Endometrium (tissue), 2 donors: ENCODE measurements around the gene FAM25G.

Source experiments
- FAIRE-seq: peaks from 2 replicates; lab custom pipeline; 2012; peaks lifted over from hg19 to GRCh38; lab: Jason Lieb, UNC
- donor health status: control.
- donor health status: control.

The FAM25G gene

DNA sequence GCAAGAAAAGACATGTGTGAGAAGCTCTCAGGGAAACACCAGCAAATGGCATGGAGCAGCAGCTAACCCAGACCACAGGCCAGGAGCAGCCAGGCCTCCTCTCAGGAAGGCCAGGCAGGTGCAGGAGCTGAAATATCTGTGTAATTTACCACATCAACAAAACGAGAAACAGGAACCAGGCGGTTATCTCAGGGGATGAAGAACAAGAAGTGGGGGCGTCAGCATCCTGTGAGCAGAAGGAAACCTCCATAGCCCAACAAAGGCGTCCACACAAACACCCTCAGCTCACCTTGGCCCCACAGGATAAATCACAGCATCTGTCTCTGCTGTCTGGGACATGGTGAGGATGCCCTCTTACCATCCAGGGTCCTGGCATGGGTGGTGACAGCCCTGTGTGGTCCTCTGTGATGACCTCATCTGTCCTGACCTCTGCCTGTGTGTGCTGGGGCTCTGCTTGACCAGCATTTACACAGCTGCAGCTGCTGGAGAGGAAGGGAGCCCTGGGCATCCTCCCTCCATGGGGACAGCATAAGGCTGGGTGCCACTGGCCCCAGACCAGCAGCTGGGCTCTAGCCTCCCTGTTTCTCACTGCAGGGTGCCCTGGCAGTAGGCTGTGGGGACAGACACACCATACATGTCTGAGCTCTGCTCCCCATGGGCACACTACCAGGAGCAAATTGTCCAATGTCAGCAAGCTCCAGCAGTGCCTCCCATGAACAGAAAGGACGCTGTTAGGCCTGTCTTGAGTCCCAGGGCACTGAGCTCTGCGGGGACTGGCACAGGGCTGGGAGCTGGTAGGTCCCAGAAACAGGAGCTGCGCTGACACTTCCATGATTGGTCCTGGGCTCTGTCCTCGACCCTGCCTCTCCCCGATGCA lies 42.2 kb downstream of the FAM25G start:
- FAIRE-seq, result no peak

DNA sequence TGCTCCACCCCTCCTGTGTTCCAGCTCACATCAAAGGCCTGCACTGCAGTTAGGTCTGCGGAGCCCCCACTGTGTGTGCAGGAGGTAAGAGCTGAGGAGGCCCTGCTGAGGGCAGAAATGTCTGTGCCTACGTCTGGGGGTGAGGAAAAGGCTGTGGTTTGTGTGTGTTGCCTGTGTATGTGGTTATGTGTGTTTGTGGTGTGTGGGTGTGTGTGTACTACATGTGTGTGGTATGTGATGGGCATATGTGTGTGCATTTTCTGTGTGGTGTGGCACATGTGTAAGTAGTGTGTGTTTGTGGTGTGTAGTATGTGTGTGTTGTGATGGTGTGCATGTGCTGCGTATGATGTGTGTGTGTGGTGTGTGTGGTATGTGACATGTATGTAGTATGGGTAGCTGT lies 43.8 kb downstream of the FAM25G start:
- no peak for FAIRE-seq

DNA sequence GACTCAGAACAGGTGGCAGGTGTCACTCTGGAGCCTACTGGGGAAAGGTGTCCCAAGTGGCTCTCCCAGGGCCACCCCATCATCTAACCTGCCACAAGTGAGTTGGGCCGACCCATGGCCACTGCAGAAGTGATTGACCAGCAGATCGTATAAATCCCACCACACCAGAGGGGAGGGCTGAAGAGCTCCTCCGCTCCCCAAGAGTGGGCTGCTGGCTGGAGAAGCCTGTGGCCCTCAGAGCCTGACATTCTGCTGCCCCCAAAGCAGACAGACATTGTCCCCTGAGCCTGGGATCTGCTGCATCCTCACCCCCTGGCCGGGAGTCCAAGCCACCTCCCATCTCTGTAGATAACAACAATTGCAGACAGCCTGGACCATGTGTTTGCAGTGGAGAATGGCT lies 44.3 kb downstream of the FAM25G start:
- FAIRE-seq, result no peak

DNA sequence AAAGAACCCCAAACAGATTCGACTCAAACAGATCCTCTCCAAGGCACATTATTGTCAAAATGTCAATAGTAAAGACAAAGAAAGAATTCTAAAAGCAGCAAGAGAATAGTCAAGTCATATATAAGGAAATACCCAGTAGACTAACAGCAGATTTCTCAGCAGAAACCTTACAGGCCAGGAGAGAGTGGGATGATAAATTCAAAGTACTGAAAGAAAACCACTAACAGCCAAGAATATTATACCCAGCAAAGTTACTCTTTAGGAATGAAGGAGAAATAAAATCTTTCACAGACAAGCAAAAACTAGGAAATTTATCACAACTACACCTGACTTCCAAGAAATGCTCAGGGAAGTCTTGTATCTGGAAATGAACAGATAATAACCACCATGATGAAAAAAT lies 45.8 kb downstream of the FAM25G start:
- FAIRE-seq, result no peak

DNA sequence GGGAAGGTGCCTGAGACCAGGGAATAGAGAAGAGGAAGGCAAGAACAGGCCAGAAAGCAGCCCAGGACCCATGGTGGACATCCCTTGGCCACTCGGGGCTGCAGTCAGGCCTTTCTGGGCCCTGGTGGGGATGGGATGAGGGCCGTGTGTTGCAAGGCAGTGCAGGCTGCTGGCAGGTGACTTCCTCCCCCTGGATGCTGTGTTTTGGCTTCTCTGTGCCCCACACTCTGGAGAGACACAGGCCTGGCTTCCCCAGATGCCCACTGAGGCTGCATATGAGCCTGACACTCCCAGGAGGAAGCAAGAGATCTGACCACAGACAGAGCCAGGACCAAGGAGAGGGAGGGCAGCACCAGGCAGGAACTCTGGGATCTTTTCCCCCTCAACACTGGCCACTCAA lies 47.5 kb downstream of the FAM25G start:
- no peak for FAIRE-seq

DNA sequence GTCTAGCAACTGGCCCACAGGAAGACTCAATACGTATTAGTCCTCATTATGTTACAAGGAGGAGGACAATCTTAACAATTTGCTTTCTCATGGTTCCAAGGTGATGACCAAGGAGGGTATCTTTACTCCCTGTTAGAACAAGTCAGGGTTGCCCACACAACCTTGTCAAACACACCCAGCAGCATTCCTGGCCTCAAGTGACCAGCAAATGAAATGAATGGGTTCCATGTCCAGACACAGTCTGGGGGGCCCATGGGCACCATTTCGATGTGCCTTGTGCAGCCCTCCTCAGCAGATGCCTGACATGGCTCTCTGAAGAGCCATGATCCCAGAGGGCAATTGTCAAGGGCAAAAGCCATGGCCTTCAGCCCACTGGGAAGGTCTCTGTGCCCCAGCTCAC lies 48.4 kb downstream of the FAM25G start:
- no peak for FAIRE-seq

DNA sequence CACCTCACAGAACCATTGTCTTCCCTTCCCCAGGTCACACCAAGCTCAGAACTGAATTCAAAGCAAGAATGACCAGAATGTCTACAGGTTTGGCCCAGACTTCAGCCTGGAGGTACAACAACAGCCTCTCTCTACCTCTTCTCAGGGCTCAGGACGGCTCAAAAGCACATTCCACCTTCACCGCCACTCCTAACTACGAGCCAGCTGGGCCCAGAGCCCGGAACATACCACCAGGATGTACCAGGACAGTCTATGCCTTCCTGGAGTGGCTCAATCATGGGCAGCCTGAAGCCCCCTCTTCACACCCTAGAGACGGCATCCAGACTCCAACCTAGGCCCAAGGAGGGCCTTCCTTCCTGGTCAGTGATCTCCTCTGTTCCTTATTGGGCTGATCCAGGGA lies 49.1 kb downstream of the FAM25G start:
- FAIRE-seq, result no peak

DNA sequence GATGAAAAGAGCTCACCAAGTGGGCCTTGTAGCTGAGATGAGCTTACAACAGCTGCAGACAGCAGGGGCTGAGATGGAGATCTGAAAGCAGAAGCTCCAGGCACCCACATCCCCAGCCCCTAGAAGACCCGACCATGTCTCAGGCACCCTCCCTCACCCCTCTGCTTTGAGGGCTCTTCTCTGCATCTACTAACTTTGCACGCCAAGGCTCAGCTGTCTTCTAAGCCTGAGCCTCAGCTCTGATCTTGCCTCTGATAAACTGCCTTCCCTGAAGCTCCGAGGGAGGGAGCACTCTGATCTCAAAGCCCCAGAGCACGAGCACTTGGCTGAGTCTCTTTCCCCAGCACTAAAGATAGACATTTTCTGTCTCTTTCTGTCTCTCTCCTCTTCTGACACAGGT lies 49.6 kb downstream of the FAM25G start:
- FAIRE-seq, result no peak

DNA sequence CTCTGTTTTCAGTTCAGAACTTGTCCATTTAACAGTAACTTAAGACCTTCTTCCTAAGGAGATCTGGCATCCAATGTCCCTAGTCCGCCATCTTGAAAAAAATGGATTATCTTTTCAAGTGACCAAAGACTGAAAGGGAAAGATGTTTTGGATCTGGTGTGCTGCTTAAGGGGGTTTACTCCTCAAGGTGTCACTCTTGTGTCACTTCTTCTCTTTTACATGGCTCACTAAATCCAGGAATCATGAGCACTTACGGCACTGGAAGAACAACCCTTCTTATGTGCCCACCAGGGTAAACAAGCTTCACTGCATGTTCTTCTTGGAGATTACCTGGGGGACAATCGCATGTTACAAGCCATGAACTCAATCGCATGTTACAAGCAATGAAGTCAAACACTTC lies 51.3 kb downstream of the FAM25G start:
- FAIRE-seq, result no peak

DNA sequence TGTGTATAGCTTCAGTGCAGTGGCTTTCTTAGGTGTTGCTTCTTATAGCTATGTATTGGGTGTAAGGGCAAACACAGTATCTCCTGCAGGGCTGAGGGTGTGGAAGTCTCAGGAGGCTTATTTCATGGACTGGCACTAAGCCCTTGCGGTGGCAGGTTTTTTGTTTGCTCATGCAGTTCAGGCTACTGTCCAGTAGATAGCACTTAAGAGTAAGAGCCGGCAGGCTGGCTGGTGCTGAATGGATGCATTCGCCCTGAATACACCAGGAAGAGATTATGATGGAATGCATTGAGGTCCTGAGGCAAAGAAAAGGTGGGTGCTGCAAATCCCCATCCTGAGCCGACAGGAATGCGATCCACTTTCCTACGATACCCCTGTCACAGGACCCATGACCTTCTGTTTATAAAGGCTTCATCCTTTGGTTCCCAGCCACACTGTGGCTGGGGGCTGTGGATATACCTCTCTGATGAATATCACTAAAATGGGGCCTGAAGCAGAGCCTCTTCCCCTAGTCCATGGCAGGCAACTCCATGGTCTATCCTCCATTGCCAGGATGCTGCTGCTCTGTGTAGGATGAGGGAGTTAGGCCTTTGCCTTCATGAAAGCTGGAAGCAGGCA lies 52.5 kb downstream of the FAM25G start:
- FAIRE-seq, result no peak
